GM15510 (cell line): ENCODE measurements around the gene PRSS21.

ENCODE experiments used
- POLR2A ChIP-seq: IDR thresholded peaks from 3 replicates; pipeline ENCODE4 v1.6.1; 2011; ENCODE audit warnings: borderline replicate concordance; ENCODE audit not compliant: insufficient read length; ENCODE audit errors: extremely low read depth

PRSS21 gene

GRCh38 chr16:2835638-2836493 lies 18.8 kb downstream of the PRSS21 start:
- TF ChIP-seq POLR2A = no peak

- no peak for TF ChIP-seq POLR2A
Measured at GRCh38 chr16:2836646-2837508, 19.8 kb downstream of the PRSS21 start.

- no peak for TF ChIP-seq POLR2A
Measured at GRCh38 chr16:2838928-2839327, 21.9 kb downstream of the PRSS21 start.

- no peak for TF ChIP-seq POLR2A
Measured at GRCh38 chr16:2839650-2840450, 22.8 kb downstream of the PRSS21 start.

GRCh38 chr16:2840914-2841313 lies 23.9 kb downstream of the PRSS21 start:
- no peak for TF ChIP-seq POLR2A

GRCh38 chr16:2841606-2842339 lies 24.7 kb downstream of the PRSS21 start:
- no peak for TF ChIP-seq POLR2A

- TF ChIP-seq POLR2A = no peak
Measured at GRCh38 chr16:2842340-2843000, 25.4 kb downstream of the PRSS21 start.

- TF ChIP-seq POLR2A = no peak
Measured at GRCh38 chr16:2843526-2843925, 26.5 kb downstream of the PRSS21 start.

GRCh38 chr16:2845116-2845515 lies 28.1 kb downstream of the PRSS21 start:
- TF ChIP-seq POLR2A = no peak

- no peak for TF ChIP-seq POLR2A
Measured at GRCh38 chr16:2846511-2847310, 29.7 kb downstream of the PRSS21 start.

- TF ChIP-seq POLR2A = no peak
Measured at GRCh38 chr16:2848933-2849725, 32.1 kb downstream of the PRSS21 start.
